ENCODE measurements around the gene TRAM2. TPM values are rescaled to one million over a fixed set of nuclear protein-coding genes. Genes with fewer than 3 reads are reported as not detected.

The TRAM2 gene
- total RNA-seq, 1 donor from 2014 or later, result 320 TPM

DNA sequence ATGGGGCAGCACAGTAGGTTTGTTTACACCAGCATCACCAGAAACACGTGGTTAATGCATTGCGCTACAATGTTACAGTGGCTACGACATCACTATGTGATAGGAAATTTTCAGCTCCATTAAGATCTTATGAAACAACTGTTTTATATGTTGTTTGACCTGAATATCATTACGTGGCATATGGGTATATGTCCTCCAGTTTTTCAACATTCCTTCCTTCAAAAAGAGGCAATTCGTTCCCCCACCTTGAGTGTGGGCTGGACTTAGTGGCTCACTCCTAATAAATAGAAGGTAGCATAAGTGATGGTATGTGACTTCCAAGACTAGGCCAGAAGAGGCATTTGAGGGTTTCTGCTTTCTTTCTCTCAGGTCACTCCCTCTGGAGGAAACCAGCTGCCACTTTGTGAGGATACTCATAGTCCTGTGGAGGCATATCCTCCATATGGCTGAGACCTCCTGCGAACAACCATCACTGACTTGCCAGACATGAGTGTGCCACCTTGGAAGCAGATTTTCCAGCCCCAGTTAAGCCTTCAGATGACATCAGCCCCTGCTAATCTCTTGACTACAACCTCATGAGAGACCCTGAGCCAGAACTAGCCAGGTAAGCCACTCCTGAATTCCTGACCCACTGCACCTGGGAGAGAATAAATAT, 2.3 kb upstream of the TRAM2 start:
- H3K4me1 Mint-ChIP-seq (ENCODE audit: unreplicated experiment), result peaks cover 14% of the 10 kb centered on the region
- peaks cover 21% of the 10 kb centered on the region for H3K36me3 Mint-ChIP-seq (ENCODE audit: unreplicated experiment)
- no peak overlapping the region for H3K4me3 Mint-ChIP-seq (ENCODE audit: unreplicated experiment)
- H3K9me3 Mint-ChIP-seq (ENCODE audit: unreplicated experiment), result no peaks in the 10 kb centered on the region
- no peak overlapping the region for H3K27ac Mint-ChIP-seq (ENCODE audit: unreplicated experiment)
- DNase-seq (ENCODE audit: extremely low spot score, unreplicated experiment), result no peak
- TF ChIP-seq, protein P1, sequence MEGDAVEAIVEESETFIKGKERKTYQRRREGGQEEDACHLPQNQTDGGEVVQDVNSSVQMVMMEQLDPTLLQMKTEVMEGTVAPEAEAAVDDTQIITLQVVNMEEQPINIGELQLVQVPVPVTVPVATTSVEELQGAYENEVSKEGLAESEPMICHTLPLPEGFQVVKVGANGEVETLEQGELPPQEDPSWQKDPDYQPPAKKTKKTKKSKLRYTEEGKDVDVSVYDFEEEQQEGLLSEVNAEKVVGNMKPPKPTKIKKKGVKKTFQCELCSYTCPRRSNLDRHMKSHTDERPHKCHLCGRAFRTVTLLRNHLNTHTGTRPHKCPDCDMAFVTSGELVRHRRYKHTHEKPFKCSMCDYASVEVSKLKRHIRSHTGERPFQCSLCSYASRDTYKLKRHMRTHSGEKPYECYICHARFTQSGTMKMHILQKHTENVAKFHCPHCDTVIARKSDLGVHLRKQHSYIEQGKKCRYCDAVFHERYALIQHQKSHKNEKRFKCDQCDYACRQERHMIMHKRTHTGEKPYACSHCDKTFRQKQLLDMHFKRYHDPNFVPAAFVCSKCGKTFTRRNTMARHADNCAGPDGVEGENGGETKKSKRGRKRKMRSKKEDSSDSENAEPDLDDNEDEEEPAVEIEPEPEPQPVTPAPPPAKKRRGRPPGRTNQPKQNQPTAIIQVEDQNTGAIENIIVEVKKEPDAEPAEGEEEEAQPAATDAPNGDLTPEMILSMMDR (IDR thresholded peaks at IDR 0.05), result no peak
- no peaks in the 10 kb centered on the region for H3K27me3 Mint-ChIP-seq (ENCODE audit: unreplicated experiment)

DNA sequence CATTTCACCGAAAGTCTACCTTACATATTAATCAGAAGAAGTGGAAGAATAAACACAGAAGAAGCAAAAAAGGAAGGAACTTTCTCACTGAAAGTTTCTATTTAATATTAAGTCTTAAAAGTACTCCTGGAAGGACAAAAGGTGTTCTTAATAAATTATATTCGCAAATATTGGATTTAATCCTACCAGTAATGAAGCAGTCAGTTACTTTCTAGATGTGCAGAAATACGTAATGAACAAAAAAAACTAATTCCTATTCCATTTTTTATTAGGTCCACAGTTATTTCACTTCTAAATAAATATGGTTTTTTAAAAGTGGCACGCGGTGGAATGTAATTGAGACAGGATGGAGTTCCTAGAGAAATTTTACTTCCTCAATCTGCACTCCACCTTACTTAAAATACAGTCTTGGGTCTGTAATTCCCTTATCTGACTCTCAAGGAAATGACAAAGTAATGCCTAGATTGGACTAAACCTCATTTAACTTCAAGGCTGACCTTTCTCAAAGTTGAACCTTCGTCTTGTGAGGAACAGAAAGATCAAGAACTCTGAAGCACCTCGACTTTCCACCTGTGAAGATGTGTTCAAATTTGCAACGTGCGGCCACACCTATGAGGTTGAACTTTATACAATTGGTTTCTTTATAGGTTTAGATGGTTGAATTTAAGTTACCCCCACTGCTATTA, 1.1 kb upstream of the TRAM2 start:
- H3K27ac Mint-ChIP-seq (ENCODE audit: unreplicated experiment), result peak overlapping the region; percentile 89
- no peak for DNase-seq (ENCODE audit: extremely low spot score, unreplicated experiment)
- no peaks in the 10 kb centered on the region for H3K9me3 Mint-ChIP-seq (ENCODE audit: unreplicated experiment)
- TF ChIP-seq, protein P1 (IDR thresholded peaks at IDR 0.05), result no peak
- peaks cover 21% of the 10 kb centered on the region for H3K36me3 Mint-ChIP-seq (ENCODE audit: unreplicated experiment)
- H3K4me3 Mint-ChIP-seq (ENCODE audit: unreplicated experiment), result peak overlapping the region; percentile 82
- no peaks in the 10 kb centered on the region for H3K27me3 Mint-ChIP-seq (ENCODE audit: unreplicated experiment)
- H3K4me1 Mint-ChIP-seq (ENCODE audit: unreplicated experiment), result peaks cover 27% of the 10 kb centered on the region

DNA sequence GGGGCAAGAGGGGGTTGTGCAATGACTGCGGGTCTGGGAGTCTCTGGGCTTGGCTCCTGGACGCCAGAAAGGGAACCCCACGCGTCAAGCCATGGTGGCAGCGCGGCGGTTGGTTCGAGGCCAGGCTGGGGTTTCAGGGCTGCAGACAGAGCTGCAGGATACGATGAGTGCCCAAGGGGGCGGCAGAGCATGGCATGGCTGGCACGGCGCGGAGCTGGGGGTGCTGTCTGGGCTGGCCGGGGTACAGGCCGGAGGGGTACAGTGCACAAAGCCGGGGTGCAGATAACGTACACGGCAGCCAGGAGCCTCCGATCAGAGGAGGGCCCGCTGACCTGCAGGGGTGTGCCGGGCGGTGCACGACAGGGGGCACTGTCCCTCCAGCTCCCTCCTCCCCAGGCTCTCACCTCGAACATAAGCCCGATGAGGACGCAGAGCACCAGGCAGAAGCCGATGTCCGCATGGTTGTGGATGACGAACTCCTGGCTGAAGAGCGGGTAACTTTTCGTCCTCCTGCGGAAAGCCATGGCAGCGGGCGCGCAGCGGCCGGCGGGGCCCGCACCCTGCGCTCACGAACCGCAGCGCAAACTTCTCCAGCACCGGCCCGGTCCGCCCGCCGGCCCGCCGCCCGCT, 353 bp downstream of the TRAM2 start:
- DNase-seq (ENCODE audit: extremely low spot score, unreplicated experiment), result peak; percentile 88
- H3K9me3 Mint-ChIP-seq (ENCODE audit: unreplicated experiment), result no peaks in the 10 kb centered on the region
- peaks cover 41% of the 10 kb centered on the region for H3K4me1 Mint-ChIP-seq (ENCODE audit: unreplicated experiment)
- no peaks in the 10 kb centered on the region for H3K27me3 Mint-ChIP-seq (ENCODE audit: unreplicated experiment)
- TF ChIP-seq, protein P1 (IDR thresholded peaks at IDR 0.05), result peak; percentile 62
- peaks cover 20% of the 10 kb centered on the region for H3K36me3 Mint-ChIP-seq (ENCODE audit: unreplicated experiment)
- peak overlapping the region; percentile 93 for H3K4me3 Mint-ChIP-seq (ENCODE audit: unreplicated experiment)
- peak overlapping the region; percentile 93 for H3K27ac Mint-ChIP-seq (ENCODE audit: unreplicated experiment)

DNA sequence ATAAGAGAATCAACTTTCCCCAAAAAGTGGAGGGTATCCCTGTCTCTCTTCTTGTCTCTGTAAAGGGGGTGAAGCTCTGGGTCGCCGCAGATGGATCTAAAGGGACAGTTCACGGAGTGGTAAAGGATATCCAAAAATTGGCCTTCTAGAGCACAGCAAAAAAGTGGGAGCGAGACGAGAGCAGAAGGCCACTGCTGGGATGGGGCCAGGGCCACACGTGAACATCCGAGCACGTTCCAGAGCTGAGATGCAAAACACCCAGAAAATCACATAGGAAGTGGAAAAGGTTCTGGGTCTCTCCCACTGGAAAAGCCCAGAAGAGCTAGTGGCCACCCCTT, 837 bp downstream of the TRAM2 start:
- H3K4me1 Mint-ChIP-seq (ENCODE audit: unreplicated experiment), result peaks cover 45% of the 10 kb centered on the region

More for the DNA sequence above, 837 bp downstream of the TRAM2 start:
- TF ChIP-seq, protein P1 (IDR thresholded peaks at IDR 0.05), result no peak
- Mint-ChIP-seq H3K36me3 (ENCODE audit: unreplicated experiment) (peaks cover 22% of the 10 kb centered on the region), H3K27me3 (ENCODE audit: unreplicated experiment) (no peaks in the 10 kb centered on the region), H3K4me3 (ENCODE audit: unreplicated experiment) (peak overlapping the region; percentile 93), H3K9me3 (ENCODE audit: unreplicated experiment) (no peaks in the 10 kb centered on the region), H3K27ac (ENCODE audit: unreplicated experiment) (peak overlapping the region; percentile 93)
- no peak for DNase-seq (ENCODE audit: extremely low spot score, unreplicated experiment)
